Measurements from ENCODE around the gene CNOT9. TPM values are rescaled to one million over a fixed set of nuclear protein-coding genes. Genes with fewer than 3 reads are reported as not detected.

CNOT9 gene
- polyA plus RNA-seq, 1 experiment: 38.3 TPM

GRCh38 chr2:218622606-218623365, 54.1 kb downstream of the CNOT9 start:
- Histone ChIP-seq H3K4me3 (ENCODE audit: low read depth, low read length) (no peak overlapping the region), H3K36me3 (ENCODE audit: control insufficient read depth, insufficient read depth, low read length) (no peaks in the 10 kb centered on the region), H3K27me3 (ENCODE audit: control insufficient read depth, insufficient read depth, low read length) (no peaks in the 10 kb centered on the region)
- TF ChIP-seq CTCF (IDR thresholded peaks at IDR 0.05; ENCODE audit: insufficient read depth, low read depth, low read length): no peak
- DNase-seq (ENCODE audit: low read depth): no peak
- ChIA-PET CTCF (no interaction called here), POLR2A (no interaction called here)

GRCh38 chr2:218623366-218623705, 54.7 kb downstream of the CNOT9 start:
- no peak for TF ChIP-seq CTCF (IDR thresholded peaks at IDR 0.05; ENCODE audit: insufficient read depth, low read depth, low read length)
- DNase-seq (ENCODE audit: low read depth): no peak
- CTCF ChIA-PET: no interaction called here
- no peaks in the 10 kb centered on the region for H3K27me3 ChIP-seq (ENCODE audit: control insufficient read depth, insufficient read depth, low read length)
- H3K4me3 ChIP-seq (ENCODE audit: low read depth, low read length): no peak overlapping the region
- POLR2A ChIA-PET: no interaction called here
- no peaks in the 10 kb centered on the region for H3K36me3 ChIP-seq (ENCODE audit: control insufficient read depth, insufficient read depth, low read length)

- TF ChIP-seq CTCF (IDR thresholded peaks at IDR 0.05; ENCODE audit: insufficient read depth, low read depth, low read length): no peak
- H3K36me3 ChIP-seq (ENCODE audit: control insufficient read depth, insufficient read depth, low read length): no peaks in the 10 kb centered on the region
- no peak overlapping the region for H3K4me3 ChIP-seq (ENCODE audit: low read depth, low read length)
- ChIA-PET CTCF (no interaction called here), POLR2A (interaction anchor here (0.7 kb wide), 1 partner anchor 51 kb away, joined by 7 read pairs; no protein-coding TSS in a partner anchor)
- no peak for DNase-seq (ENCODE audit: low read depth)
- H3K27me3 ChIP-seq (ENCODE audit: control insufficient read depth, insufficient read depth, low read length): no peaks in the 10 kb centered on the region
These were observed 57.7 kb downstream of the CNOT9 start for GRCh38 chr2:218626369-218626768.

- TF ChIP-seq CTCF (IDR thresholded peaks at IDR 0.05; ENCODE audit: insufficient read depth, low read depth, low read length): no peak
- POLR2A ChIA-PET: no interaction called here
- Histone ChIP-seq H3K4me3 (ENCODE audit: low read depth, low read length) (no peak overlapping the region), H3K27me3 (ENCODE audit: control insufficient read depth, insufficient read depth, low read length) (no peaks in the 10 kb centered on the region), H3K36me3 (ENCODE audit: control insufficient read depth, insufficient read depth, low read length) (no peaks in the 10 kb centered on the region)
- DNase-seq (ENCODE audit: low read depth): no peak
- CTCF ChIA-PET: interaction anchor here (1.2 to 1.6 kb wide), 2 partner anchors 9 to 20 kb away, joined by 3 to 4 read pairs; no protein-coding TSS in a partner anchor
These were observed 59.3 kb downstream of the CNOT9 start for GRCh38 chr2:218627939-218628338.

GRCh38 chr2:218631837-218632236, 63.2 kb downstream of the CNOT9 start:
- ChIA-PET CTCF (interaction anchor here (1.4 kb wide), 1 partner anchor 24 kb away, joined by 6 read pairs; the partner anchor contains the start of gene PLCD4), POLR2A (no interaction called here)
- Histone ChIP-seq H3K27me3 (ENCODE audit: control insufficient read depth, insufficient read depth, low read length) (no peaks in the 10 kb centered on the region), H3K36me3 (ENCODE audit: control insufficient read depth, insufficient read depth, low read length) (peaks cover 3% of the 10 kb centered on the region), H3K4me3 (ENCODE audit: low read depth, low read length) (no peak overlapping the region)
- no peak for TF ChIP-seq CTCF (IDR thresholded peaks at IDR 0.05; ENCODE audit: insufficient read depth, low read depth, low read length)
- no peak for DNase-seq (ENCODE audit: low read depth)
